ENCODE data around the gene KCNE4. TPM values are rescaled to one million over a fixed set of nuclear protein-coding genes. Genes with fewer than 3 reads are reported as not detected.

KCNE4 gene
- total and polyA plus RNA-seq, 9 of the 15 experiments (the other 6 are each of a cell fraction or from before 2014, with no cell fraction given), result not detected

- no peak for TF ChIP-seq ZNF609 (CRISPR knock-in tag; IDR thresholded peaks at IDR 0.05; ENCODE audit: borderline replicate concordance)
- TF ChIP-seq BMI1 (IDR thresholded peaks at IDR 0.05; ENCODE audit: low read length), result no peak
- no peak for TF ChIP-seq PKNOX1 (IDR thresholded peaks at IDR 0.05)
- peak; percentile 44; the same call in 1 of the 2 replicates for TF ChIP-seq EP300 (IDR thresholded peaks at IDR 0.05; ENCODE audit: low read length)
- no peak for TF ChIP-seq ZC3H8 (IDR thresholded peaks at IDR 0.05)
- TF ChIP-seq SMC3 (conservative IDR thresholded peaks at IDR 0.05; ENCODE audit: insufficient read depth, low read depth, low read length), result no peak
- no peak for TF ChIP-seq E2F1 (CRISPR knock-in tag; IDR thresholded peaks at IDR 0.05)
These were observed 25.5 kb upstream of the KCNE4 start (continued) for GRCh38 chr2:223026357-223027110.
